T-helper 1 cell (primary cell): Measurements from ENCODE around the gene SLC17A9.
A peak's percentile ranks its signal among the peaks of the same experiment; 100 is the strongest.

Experiments used
- DNase-seq, 5 donors: peaks; one replicate each; pipeline ENCODE4 v3.0.0-alpha.2; 2012 to 2020
- total RNA-seq, 4 donors: gene quantifications; one replicate each; lab custom pipeline; 2026; lab: John Stamatoyannopoulos, UW

The SLC17A9 gene, protein sequence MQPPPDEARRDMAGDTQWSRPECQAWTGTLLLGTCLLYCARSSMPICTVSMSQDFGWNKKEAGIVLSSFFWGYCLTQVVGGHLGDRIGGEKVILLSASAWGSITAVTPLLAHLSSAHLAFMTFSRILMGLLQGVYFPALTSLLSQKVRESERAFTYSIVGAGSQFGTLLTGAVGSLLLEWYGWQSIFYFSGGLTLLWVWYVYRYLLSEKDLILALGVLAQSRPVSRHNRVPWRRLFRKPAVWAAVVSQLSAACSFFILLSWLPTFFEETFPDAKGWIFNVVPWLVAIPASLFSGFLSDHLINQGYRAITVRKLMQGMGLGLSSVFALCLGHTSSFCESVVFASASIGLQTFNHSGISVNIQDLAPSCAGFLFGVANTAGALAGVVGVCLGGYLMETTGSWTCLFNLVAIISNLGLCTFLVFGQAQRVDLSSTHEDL
- 1.4 to 5.3 (median 3.0) reads per million in 4 donors for total RNA-seq

DNA sequence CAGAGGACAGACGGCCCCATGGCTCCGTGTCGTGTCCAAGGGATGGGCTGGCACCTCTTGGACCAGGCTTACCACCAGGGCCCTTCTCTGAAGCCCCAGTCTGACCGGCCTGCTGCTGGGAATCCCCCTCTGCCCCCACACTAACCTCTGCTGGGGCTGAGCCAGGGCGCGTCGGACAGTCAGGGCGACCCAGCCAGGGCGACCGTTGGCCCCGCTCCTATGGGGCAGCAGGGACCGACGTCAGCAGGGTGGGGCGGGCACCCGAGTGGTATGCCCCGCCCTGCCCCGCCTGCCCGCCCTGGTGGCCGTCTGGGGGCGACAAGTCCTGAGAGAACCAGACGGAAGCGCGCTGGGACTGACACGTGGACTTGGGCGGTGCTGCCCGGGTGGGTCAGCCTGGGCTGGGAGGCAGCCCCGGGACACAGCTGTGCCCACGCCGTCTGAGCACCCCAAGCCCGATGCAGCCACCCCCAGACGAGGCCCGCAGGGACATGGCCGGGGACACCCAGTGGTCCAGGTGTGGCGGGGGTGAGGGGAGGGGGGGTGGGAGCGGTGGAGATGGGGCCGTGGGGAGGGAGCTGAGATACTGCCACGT lies at the start of gene SLC17A9:
Gene SLC17A9 (plus strand): TSS at position 337 of the 595 bp plus-strand sequence. CDS start 122 bp downstream, at position 459.
- peak in 2 of 5 donors; percentile 14 to 55 for DNase-seq

DNA sequence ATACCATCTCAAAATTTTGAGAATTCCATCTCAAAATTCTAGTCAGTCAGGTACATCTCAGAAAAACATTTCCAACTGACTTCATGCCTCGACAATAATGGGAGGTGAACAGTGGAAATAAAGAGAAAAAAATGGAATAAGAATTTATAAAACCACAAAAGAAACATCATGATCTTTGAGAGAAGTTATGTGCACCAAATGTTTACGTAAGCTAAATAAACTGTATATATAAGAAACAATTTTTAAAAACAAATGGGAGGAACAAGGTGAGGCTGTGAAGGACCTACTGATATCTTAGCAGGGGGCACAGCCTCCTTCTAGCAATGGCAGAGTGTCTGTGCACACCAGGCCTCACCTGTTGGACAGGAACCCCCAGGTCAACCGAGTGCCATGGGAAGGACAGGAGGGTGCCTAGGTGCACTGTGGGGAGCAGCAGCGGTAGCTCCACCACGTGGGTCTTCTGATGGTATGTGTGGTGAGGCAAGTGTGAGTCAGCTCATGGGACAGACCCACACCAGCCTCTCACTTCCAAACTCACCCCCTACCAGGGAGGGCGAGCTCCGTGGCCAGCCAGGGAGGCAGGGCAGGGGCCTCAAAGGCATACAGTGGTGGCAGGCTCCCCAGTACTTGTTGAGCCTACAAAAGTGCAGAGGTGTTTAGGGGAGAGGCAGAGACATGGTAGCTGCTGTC lies 49.4 kb upstream of the SLC17A9 start:
- no peak for DNase-seq

DNA sequence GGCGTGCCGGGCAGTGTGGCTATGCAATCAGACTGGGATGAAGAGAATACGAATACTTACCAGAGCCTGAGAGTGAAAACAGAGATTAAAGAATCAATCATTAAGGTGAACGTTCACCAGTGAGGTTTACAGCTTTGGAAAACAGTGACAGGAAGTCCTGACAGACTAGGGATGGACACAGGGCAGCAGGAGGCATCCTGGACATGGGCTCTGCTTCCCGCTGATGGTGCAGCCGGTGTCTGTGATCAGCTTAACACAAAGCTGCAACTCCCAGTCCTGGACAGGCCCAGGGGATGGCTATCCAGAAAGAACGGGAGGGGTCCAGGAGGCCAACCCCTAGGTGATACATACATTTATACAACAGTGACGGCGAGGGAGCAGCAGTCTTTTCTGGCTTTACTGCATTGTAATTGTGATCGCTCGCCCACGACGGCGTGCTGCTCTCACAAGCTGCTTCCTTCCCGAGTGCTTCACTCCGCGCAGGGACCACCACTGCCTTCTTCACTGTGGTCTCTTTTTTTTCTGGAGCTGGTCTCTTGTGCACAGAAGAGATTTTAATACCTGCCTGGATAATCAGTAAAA lies 46.9 kb upstream of the SLC17A9 start:
- DNase-seq, result no peak

DNA sequence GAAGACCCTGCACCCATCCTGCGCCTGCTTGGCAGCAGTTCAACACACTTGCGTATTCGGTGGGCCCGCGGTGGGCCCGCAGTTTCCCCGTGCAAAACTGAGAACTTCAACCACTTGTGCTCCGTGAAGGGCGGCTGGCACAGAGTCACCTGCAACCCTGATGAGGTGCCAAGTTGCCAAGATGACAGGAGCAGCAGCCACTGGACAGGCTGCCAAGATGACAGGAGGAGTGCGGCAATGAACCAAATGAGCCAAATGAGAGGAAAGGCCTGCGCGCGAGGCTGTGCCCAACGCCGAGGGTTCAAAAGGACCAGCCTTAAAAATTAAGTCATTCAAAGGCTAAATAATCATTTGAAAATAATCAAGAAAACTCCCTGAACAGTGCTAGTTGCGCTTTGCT lies 46.3 kb upstream of the SLC17A9 start:
- no peak for DNase-seq

DNA sequence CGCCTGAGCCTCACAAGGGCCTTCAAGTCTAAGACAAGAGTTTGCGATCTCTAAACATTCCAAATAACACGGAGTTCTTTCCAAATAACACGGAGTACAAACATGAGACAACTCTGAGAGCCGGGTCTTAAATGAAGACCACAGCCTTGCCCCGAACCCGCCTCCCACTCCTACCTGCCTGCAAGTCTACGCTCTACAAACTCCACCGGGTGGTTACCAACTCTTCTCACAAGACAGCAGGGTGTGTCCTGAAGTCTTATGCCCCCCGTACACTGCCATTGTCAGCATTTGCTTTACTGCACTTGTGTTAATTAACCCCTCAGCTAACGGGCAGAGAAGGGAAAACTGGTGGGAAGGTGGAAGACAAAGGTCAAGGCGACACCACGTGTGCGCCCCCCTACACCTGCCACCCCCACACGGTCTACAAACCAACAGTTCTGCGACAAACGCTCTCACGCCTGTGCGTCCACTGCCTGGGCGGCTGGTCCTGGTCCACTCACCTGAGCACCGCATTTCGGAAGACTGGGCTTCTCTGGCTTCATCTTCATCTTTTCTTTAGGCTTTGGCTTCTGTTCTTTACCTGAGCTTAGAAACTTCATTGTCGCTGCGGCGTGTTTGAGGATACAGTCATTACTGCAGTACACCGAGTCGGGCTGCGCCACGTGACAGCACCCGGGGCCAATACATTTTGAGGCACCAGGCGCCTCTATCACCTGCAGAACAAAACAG lies 45.7 kb upstream of the SLC17A9 start:
- DNase-seq, result no peak

DNA sequence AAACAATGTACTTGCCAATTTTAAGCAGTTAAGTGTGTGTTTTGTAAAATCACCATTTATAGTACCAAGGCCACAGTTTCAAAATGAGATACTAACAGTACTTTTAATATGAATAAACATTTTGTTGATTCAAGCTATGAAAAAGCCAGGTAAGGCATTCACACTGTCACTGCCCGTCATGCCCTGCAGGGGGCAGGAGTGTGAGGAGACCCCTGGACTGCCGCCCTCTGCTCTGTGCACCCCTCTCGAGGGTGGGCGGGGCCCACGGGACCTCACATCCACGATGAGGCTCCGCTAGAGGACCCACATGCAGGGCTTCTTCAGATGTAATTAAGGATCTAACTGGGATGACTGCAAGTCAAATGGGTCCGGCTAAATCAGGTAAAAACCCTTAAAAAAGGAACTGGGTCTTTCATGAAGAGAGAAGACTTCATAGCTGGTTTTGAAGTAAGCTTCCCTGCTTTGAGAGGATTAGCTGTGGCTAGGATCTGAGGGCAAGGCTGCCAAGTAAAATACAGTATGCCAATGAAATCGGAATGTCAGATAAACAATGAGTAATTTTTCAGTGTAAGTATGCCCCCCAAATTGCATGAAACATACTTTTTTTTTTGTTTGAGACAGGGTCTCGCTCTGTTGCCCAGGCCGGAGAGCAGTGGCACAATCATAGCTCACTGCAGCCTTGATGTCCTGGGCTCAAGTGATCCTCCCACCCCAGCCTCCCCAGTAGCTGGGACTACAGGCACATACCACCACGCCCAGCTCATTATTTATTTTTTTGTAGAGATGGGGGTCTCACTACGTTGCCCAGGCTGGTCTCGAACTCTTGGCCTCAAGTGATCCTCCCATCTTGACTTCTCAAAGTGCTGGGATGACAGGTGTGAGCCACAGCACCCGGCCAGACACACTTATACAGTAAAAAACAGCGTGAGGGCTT lies 44.9 kb upstream of the SLC17A9 start:
- no peak for DNase-seq

DNA sequence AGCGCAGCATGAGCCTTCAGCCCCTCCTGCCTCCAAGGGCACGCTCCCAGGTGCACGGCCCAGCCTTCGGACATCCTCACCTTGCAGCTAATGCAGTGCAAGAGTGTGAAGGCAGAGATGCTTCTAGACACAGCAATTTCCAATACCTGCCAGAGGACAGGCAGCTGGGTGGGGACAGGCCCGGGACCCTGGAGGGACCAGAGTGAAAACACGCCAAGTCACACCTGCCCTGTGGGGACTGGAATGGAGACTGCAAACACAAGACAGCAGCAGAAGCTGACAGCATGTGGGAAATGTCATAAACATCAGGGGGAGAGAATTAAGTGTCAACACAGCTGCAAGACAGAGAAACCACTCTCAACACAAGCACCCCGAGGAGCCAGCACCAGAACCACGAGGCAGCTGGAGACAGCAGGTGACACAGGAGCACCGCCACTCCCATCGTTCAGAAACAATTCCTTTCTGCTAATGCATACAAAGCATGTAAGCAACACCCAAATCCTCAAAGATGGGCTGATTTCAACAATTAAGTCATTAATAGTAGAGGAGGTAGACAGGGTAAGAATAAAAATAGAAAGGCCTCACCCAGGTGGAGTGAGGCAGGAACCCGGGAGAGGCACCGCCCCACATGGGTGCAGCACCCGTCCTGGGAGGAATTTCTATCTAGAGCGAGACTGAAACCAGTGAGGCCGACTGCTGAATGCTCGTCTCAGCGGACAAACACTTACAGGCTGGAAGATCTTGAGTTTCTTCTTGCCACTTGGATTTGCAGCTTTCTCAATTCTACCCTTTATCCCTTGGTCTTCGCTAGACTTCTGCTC lies 43.3 kb upstream of the SLC17A9 start:
- DNase-seq, result no peak

DNA sequence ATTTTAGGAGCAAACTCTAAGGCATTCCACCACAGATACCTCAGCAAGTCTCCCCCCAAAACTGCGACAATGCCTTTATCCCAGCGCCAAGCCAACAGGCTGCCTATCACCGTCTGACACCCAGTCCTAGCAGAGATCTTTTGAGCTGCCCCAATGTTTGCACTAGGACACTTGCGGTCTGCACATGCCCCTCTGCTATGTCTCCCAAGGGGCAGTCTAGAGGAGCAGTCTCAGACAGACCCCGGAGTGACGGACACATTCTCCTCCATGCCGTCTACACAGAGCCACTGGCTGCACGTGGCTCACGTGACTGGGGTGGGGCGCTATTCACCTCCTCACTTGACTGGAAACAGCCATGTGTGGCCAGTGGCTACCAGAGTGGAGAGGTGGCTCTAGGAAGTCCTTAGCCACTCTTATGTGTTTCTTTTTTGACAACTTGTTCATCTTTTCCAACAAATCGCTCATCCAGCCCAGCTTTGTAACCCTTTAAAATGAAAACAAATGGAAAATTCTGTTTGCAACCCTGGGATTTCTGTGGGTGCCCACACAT lies 42.2 kb upstream of the SLC17A9 start:
- DNase-seq, result no peak

DNA sequence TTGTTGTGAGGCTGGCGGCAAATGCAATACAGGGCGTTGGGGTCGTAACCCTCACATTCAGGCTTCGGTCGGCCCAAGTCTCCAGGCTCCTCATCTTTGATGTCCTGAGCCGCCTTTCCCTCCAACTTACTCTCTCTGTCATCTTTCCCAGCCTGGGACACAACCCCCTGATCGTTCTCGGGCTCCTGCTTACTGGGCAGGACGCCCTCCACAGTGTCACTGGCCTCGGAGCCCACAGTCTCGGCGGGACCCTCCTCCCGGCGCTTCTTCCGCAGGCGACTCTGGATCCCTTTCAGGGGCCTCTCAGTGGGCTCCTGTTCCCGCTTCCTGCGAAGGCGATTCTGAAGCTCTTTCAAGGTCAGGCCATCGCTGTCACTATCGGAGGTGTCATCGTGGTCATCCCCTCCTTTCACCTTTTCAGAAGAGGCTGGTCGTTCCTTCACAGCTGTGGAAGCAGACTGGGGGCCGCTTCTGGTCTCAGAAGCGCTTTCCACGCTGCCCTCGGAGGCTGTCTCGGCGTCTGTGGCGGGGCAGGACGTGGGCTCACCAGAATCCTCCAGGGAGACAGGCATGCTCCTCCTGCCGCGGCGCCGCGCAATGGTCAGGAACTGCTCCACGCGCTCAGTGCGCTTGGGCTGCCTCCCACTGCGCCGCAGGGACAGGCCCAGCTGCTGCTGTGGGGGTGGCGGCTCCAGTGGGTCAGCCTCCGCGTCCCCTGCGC lies 41.6 kb upstream of the SLC17A9 start:
- no peak for DNase-seq

DNA sequence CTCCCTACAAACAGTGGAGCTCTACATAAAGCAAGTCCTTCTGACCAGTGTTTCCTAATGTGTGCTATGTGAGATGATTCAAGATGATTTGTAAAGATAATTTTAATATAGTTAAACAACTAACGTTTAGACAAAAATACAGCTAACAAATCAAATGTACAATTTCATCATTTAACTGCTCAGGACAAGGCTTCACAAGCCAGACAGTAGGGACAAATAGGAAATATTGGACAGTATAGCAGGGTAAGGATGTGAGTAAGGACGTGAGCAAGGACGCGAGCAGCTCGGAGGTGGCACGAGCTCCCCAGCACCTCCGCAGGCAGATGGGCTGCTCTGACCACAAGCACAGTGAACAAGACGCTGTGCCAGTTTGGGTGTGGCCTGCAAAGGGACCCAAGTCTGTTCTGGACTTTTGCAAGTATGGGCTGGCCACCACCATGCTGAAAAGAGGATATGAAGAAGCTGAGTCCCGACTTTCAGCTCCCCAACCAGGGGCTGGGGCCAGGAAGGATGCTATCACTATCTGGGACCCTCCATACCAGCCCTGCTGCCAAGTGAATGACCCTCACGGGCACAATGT lies 40.7 kb upstream of the SLC17A9 start:
- DNase-seq, result no peak

DNA sequence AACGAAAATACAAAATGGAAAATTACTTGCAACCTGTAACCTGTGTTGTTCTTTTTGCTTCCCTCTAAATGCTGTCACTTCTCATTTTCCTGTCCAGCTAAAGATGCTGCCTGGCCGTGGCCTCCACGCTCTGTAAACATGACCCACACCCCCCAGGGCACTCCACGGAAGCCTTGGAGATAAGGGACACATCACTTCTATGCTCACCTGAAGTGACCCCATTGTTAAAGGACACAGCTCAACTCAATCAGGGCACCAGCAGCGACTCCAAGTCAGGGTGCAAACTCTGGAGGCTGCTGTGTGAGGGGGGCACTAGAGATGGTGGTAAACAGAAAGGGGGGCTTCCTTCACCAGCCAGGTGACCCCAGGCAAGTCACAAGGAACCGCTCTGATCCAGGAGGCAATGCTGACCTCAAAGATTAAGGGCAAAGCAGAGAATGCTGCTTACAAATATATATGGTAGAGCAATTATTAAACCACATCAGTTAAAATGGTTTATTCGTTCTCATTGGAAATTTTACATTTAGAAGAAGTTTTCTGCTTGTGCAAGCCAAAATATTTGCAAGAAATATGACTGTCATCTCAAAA lies 39.4 kb upstream of the SLC17A9 start:
- no peak for DNase-seq

DNA sequence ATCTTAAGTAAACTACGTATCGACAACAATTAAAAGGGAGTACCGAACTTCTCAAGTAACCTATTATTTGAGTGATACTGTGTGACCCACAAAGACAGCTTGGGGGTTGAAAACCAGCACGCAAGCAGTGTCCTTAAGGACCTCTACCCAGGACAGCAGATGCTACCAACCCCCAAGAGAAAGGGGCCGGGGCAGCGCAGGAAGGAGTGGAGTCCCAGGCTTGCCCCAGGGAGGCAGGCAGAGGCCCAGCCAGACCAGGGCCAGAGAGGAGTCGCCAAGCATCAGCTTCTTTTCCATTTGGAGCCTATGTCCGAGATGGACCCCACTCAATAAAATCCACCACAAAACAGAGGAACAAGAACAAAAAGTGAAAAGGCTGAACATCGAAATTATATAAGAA lies 38.1 kb upstream of the SLC17A9 start:
- no peak for DNase-seq

DNA sequence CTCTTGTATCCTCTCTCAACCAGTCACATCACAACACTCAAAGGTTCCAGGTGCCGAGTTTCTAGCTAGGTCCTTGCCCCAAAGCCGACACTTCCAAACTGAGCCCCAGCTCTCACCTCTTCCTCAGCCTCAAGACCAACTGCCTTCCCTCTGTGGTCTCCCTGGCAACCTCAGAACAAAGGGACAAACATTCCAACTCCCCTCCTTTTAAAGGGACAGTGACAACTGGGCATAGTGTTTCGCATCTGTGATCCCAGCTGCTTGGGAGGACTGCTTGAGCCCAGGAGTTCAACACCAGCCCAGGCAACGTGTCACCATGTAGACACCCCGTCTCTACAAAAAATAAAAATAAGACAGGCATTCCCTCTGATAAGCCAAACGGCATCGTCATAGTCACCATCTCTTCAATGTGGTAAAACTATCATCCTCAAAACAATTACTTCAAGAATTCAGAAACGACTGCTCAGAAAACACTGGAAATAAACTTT lies 37.5 kb upstream of the SLC17A9 start:
- no peak for DNase-seq

DNA sequence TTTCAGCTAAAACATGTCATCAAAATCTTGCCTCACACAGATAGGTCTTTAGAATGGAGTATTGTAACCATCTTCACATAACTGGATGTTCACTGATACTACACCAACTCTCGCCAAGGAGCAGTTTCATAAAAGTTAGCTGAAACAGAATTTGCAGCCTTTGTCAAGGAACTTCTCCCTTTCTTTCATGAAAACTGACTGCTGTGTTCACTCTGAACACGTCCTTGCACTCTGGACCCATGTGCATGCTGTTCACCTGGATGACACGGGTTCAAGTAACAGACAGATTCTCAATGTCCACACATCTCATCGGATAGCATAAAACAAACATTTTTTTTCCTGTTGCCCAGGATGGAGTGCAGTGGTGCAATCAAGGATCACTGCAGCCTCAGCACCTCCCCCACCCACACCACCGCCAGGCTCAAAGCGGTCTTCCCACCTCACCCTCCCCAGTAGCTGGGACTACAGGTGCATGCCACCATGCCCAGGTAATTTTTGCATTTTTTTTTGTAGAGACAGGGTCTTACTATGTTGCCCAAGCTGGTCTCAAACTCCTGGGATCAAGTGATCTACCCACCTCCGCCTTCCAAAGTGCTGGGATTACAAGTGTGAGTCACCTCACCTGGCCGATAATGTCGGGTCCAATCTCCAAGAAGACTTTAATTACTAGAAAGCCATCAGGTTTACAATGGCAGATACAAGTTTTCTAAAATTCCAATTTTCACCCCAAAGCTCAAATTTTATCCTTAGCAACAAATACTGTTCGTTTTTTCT lies 35.6 kb upstream of the SLC17A9 start:
- DNase-seq, result no peak

DNA sequence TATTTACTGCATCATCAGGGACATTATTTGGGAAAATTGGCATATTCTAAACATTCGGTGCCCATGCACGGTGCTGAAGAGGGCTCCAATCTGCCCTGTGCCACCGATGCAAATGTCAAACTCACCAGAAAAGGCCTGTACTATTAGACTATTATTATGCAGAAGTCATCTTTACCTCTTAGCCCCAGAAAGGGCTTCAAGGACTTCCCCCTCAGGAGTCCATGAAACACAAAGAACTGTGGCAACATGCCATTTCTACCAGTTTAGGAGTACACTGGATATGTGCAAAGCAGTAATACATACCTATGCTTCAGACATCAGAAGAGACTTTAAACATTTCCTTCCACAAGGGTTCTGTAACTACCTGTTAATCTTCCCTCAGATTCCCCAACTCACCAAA lies 34.8 kb upstream of the SLC17A9 start:
- no peak for DNase-seq

DNA sequence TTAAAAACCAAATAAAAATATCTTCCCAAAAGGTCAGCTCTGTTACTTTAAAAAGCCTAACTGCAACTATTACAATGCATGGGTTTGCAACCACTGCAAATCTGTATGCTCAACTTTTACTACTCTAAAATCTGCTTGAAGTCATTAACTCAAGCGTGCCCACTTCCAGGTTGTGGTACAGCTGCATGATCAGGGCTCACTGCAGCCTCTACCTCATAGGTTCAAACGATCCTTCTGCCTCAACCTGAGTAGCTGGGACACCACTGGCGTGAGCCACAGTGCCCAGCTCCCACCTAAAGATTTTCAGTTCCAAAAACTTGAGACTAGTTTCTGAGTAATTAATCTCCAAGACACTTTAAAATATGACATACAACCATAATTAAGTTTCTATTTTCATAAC lies 34.4 kb upstream of the SLC17A9 start:
- DNase-seq, result peak in 1 of 5 donors; percentile 77

DNA sequence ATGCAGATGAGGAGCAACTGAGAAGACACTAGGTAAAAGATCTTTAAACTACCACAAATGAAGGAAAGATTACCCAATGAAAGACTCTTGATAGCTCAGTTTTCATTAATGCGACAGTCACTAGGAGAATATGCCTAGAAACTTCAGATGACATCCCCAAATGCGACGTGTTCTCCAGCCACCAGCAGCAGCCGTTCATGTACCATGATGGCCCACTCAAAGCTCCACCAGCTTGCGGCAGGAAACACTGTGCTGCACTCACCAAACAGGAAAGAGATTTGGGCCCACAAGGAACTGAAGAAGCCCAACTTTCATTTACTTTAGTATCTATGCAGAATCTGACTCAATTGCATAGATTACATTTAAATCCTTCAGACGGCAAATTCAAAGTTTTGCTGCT lies 33.7 kb upstream of the SLC17A9 start:
- peak in 2 of 5 donors; percentile 34 to 80 for DNase-seq
